CMK (cell line): Measurements from ENCODE around the gene NAGS.
"Not testable (repeated sequence)": the region's sequence is repeated elsewhere in the genome, so short reads cannot be mapped to it uniquely, and the experiment has no call there.

Source experiments
- DNase-seq: peaks from one replicate; pipeline ENCODE4 v3.0.0-alpha.2; 2010; ENCODE audit warnings: low read depth

NAGS gene

DNA sequence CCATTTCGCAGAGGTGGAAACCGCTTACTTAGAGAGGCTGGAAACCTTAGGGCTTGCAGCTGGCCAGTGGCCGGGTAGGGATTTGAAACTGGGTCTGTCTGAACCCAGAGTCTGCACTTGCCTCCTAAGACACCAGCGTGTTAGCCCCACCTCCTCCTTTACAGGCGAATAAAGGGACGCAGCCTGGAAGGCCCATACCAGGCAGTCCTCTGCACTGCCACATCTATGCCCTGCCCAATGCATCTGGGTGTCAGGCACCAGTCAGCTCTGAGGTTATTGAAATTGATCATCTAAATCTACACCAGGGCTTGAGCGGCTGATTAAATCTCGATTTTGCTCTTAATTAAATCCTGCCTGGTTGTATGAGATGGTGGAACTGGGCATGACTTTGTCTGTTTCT lies 19.9 kb upstream of the NAGS start:
- DNase-seq, result no peak

DNA sequence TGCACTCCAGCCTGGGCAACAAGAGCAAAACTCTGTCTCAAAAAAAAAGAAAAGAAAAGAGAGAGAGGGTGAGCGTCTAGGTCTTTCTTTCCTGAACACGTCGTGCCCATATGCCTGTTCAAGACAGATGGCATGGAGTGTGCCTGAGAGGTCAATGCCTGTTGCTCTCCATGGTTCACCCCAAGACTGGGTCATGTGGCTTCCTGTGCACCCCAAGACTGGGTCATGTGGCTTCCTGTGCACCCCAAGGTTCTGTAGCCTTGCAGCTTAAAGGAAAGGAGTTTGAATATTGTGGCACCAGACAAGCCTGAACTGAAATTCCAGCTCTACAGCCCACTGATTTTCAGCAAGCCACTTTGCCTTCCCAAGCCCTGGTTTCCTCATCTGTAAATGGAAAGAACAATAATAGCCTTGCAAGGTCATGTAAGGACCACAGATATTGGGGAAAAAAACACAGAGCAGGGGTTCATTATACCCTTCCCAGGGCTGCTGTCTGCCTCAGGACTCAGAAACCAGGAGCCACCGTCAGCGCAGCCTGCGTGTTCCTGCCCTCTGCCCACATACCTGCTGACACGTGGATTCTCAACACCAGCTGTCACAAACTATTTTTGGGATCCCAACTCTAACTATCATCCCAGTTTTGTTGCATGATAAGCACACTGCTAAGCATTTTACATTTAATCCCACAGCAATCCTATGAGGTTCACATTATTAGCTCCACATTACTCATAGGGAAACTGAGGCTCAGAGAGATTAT lies 18.0 kb upstream of the NAGS start:
- DNase-seq, result no peak

DNA sequence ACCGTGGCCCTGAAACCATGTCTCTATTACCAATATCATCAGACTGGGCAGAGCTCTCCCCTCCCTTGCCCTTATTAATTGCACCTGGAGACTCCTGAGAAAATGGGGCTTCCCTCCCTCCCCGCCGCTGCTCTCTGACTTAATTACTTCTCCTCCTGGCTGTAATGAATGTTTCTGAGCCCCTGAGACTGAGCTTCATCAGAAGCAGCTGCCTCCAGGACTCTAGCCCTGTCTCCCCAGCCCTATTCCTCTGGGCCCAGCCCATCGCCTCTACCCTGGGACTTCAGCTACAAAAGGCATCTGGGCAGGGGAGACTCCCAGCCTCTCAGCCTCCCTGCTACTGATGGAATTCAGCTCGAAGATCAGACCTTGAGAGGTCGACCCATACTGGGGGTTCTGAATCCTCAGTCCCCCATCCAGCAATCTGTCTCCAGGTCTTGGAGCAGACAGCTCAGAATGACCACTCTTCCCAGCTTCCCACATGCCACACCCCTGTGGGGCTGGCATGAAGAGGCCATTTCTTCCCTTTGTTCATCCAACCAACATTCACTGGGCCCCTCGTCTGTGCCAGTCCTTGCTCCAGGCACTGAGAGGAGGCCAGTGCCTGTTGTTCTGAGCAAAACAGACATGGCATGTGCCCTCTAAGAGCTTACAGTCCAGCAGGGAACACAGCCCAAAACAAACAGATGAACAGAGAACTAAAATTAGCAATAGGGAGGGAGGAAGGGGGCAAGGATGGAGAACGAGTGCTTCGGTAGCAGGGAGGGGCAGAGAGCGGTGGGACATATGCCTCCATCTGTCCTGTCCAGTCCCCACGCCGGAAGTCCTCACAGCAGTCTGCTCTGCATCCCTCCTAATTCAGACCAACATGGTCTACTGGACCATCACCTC lies 17.0 kb upstream of the NAGS start:
- DNase-seq, result no peak

DNA sequence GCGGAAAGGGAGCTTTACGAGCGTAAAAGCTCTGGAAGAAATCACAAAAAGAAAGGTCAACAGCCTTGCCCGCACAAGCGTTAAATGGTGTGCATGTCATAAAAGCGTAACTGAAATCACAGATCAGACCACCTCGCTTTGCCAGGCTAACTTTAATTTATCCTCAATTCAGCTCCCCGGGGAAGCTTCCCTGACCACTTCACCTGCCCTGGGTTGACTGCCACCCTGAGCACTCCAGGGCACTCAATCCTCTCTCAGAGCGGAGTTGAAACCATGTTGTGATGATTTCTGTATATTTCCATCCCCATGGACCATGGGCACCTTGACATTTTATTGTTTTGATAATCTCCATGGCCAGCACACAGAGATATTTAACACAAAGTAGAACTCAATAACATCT lies 16.1 kb upstream of the NAGS start:
- DNase-seq, result no peak

DNA sequence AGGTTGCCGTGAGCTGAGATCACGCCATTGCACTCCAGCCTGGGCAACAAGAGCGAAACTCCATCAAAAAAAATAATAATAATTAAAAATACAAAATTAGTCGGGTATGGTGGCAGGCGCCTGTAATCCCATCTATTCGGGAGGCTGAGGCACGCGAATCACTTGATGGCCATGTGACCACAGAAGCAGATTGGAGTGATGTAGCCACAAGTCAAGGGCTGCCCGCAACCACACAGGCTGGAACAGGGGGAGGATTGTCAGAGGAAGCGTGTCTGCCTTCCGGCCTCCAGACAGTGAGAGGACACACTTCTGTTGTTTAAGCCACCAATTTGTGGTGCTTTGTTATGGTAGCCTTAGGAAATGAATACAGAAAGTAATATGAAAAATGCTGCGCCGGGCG lies 11.8 kb upstream of the NAGS start:
- no peak for DNase-seq

DNA sequence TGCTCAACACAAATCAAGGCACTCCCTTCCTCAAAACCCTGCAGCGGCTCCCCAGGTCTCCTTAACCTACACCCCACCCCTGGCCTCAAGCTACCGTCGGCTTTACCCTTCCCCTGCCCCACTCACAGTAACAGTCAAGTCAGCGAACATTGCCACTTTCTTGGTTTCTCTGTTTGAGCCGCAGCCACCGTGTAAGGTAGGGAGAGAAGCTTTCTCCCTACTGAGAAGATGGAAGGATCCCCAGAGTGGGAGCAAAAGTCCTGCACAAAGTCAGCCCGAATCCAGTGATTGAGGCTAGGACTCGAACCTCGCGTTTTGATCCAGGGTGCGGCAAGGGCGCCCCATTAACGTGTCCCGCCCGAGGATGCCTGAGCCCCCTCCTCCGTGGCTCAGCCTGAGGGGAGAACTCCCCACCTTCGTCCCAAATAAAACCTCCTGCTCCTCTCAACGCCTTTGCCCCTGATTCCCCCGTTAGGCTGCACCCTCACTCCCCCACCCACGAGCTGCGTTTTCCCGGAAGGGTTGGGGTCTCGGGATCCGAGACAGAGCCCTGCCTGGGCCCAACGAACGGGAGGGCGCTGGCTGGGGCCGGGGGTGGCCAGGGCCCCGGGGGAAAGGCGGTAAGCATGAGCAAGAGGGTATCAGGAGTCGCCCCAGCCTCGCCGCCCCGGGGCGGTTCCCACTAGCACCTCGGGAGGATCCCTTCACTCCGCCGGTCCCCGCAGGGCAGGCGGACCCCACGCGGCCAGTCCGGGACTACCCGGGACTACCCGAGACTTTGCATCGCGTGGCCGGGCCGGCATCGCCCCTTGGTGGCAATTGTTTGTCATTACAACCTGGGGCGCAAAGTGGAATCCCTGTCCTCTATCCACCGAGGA lies 9.9 kb upstream of the NAGS start:
- DNase-seq, result no peak

DNA sequence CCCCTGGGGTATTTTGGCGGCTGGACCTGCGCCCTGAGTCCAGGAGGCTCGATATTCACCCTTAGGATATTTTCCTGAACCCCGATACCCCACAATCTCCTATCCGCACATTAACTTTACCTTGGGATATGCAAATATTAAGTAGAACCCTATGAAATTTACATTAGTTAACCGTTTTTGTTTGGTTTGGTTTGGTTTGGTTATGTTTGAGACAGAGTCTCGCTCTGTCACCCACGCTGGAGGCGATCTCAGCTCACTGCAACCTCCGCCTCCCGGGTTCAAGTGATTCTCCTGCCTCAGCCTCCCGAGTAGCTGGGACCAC lies 9.3 kb upstream of the NAGS start:
- no peak for DNase-seq

DNA sequence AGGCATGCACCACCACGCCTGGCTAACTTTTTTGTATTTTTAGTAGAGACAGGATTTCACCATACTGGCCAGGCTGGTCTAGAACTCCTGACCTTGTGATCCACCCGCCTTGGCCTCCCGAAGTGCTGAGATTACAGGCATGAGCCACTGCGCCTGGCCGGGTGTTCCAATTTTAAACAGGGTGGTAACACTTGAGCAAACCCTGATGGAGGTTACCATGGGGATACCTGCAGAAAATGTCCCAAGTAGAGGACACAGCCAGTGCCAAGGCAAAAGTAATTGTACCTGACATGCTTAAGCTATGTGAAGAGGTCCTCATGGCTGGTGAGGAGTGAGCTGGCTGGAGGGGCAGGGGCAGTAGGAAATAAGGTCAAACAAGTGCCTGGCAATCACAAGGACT lies 7.2 kb upstream of the NAGS start:
- not testable (repeated sequence) for DNase-seq

DNA sequence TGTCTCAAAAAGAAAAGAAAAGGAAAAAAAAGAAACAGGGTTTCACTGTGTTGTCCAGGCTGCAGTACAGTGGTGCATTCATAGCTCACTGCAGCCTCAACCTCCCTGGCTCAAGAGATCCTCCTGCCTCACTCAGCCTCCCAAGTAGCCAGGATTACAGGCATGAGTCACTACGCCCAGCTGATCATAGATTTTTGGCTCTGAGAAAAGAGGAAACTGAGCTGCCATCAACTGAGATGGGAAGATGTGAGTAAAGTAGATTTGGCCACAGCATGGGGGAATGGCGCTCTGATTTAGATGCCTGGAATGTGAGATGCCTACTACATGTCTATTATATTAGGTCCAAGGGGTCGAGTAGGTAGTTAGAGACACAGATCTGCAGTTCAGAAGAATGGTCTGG lies 5.9 kb upstream of the NAGS start:
- no peak for DNase-seq

DNA sequence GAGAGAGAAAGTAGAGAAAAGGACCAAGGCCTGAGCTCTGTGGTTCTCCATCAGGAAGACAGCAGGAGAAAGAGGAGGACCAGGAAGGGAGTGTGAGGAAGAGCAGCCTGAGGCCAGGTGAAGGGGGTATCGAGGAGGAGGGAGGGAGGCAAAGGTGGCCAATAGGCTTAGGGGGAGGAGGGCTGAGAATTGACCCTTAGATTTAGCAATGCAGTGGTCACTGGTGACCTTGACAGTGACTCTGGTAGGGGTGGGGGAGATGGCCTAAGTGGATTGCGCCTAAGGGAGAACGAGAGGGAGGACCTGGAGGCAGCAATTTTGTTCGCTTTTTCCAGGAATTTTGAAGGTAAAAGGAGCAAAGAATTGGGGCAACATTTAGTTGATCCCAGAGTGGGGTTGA lies 5.4 kb upstream of the NAGS start:
- no peak for DNase-seq

DNA sequence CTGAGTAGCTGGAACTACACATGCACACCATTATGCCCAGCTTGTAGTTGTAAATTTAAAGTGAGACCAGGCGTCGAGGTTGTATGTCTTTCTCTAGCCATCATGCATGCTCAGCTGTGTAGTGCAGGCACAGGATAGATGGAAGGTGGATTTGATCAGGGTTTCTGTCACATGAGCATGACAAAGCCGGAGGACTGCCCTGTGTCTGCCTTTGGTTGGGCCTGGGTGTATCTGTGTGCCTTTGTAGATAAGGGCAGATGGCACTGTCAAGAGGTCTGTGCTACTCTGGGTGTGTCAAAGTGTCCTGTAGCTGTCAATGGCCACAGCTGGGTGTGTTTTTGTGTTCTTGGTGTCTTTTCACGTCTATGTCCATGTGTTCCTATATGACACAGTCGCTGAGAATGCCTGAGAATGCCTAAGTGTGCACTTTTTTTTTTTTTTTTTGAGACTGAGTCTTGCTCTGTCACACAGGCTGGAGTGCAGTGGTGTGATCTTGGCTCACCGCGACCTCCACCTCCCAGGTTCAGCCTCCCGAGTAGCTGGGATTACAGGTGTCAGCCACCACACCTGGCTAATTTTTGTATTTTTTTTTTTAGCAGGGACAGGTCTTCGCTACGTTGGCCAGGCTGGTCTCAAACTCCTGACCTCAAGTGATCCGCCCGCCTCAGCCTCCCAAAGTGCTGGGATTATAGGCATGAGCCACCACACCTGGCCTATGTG lies 4.1 kb upstream of the NAGS start:
- DNase-seq, result no peak

DNA sequence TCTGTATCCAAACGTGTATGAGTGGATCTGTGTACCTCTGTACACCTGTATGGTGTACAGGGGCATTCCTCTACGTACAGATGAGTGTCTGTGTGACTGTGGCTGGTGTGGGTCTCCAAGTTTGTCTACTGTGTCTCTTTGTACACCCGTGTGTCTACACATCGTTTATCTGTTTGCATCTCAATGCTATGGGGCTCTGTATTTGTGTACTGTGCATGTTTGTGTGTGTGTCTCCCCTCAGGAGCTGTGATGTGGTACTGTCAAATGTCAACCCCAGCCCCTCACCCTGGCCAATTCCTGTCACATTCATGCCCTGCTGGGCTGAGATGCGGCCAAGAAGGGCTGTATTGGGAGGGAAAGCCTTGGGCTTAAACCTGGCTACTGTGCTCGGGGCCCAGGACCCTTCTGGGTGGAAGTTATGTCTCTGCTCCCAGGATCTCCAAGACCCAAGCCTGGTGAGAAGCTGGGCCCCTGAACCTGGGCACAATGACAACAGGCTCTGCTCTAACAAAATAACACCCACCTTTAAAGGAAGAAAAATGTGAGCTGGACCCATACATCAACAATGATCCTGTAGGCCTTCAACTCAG lies 3.5 kb upstream of the NAGS start:
- no peak for DNase-seq

DNA sequence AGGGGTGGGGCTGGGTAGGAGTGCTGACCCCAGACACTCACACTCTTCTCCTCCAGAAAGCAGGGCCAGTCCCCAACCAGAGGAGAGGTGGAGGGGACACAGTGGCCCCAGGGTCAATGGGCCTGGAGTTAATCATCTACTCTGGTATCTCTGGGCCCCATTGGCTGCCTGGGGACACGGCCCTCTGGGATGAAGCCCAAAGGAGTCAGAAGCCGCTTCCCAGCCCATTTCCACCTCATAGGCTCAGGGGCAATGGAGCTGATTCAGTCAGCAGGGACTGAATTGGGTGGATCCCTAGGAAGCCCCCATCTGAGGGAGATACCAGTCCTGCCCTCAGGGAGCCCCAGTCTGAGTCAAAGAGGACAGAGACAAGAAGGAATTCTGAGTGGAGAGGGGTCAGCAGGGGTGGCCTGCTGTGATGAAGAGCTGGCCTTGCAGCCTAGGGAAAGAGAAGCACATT lies 2.9 kb upstream of the NAGS start:
- no peak for DNase-seq

DNA sequence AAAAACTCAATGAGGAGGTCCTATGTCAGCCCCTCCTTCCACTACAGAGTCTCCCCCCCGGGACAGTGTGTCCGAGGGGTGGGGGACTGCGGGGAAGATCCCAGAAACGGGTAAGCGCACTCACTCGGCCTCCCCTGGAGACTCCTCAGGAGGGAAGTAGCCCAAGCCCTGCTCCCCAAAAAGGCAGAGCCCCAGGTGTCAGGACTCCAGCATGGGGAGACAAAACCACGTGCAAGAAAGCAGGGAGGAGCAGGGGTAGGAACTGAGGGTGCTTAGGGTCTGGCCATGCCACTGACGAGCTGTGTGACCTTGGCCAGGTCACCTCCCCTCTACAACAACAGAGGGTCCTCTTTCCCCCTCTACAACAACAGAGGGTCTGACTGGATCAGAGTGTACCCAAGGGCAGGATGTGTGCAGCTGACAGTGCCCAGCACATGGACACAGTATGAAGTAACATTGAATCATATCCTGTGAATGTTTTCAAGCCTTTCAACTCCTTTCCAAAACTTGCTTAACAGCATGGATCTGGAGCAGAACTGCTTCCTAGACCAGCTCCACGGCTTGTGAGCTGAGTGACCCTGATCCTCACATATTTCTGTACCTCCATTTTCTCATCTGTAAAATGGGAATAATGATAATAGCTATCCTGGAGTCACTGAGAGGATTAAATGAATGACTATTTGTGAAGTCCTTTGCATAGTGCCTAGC lies 2.1 kb upstream of the NAGS start:
- DNase-seq, result no peak

DNA sequence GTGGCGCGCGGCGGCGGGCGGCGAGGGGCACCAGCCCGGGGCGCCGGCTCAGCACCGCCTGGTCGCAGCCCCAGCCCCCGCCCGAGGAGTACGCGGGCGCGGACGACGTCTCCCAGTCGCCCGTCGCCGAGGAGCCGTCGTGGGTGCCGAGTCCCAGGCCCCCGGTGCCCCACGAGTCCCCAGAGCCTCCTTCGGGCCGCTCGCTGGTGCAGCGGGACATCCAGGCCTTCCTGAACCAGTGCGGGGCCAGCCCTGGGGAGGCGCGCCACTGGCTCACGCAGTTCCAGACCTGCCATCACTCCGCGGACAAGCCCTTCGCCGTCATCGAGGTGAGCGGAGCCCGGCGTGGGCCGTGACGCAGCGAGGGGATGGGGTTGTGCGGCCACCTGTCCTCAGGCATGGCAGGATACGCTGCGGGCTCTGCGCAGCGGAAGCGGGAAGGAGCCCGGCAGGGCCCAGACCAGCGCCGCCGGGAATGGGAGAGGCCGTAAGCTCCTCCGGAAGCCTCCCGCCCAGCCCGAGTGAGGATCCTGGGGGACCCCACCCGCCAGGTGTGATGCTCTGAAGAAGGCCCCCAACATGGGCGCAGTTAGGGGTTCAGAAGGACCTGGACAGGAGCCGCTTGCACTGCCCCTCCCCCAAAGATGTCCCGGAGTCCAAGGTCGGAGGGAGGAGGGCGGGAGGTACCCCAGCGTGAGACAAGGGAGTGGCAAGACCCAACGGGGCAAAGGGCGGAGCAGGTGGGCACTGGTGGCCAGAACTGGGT lies 522 bp downstream of the NAGS start:
- no peak for DNase-seq

DNA sequence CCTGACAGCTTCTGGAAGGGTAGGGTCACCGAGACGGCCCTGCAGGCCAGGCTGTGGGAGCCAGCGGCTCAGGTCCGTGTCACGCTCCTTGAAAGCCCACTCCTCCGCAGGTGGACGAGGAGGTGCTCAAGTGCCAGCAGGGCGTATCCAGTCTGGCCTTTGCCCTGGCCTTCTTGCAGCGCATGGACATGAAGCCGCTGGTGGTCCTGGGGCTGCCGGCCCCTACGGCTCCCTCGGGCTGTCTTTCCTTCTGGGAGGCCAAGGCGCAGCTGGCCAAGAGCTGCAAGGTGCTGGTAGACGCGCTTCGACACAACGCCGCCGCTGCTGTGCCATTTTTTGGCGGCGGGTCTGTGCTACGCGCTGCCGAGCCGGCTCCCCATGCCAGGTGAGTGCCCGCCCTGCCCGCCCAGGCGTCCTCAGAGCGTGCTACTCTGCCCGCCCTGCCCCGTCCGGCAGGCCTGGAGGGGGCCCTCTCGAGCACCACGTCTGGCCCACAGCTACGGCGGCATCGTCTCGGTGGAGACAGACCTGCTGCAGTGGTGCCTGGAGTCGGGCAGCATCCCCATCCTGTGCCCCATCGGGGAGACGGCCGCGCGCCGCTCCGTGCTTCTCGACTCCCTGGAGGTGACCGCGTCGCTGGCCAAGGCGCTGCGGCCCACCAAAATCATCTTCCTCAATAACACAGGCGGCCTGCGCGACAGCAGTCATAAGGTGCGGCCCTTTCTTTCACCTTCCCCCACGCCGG lies 1.3 kb downstream of the NAGS start:
- no peak for DNase-seq

DNA sequence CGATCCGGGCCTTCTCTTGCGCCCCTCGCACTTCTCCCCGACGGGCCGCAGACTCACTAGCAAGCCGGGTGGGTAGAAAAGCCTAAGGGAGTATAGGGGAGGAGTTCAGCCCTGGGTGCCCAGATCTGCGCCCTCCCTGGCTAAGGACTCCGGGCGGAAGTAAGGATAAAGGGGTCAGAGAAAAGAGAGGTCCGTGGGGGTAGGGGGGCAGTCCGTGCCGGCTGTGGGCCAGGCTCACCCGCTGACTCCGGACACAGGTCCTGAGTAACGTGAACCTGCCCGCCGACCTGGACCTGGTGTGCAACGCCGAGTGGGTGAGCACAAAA lies 1.8 kb downstream of the NAGS start:
- DNase-seq, result no peak

DNA sequence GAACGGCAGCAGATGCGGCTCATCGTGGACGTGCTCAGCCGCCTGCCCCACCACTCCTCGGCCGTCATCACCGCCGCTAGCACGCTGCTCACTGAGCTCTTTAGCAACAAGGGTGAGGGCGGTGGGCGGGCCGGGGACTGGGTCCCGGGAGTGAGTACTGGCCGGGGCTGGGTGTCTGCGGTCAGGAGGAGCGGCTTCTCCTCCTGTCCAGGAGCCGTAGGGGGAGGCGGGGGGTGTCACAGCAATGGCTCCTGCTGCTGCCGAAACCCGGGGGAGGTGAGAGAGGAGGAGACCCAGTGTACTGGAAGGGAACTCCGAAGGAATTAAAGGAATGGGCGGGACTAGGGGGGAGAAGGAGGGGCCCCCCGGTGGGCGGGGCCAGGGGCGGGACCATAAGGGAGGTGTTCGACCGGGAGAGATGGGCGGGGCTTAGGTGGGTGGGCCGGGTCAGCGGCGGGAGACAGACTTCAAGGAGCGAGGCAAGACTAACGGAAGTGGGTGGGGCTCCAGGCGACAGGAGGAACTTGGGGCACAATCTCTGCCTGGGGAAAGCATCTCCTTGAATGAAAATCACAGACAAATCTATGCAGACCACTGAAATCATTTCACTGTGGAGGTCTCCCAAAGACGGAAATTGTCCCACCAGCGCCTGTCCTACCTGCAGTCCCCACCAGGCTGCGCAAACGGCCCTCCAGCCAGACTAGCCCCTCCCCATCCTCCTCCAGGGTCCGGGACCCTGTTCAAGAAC lies 2.4 kb downstream of the NAGS start:
- DNase-seq, result peak; percentile 93
